ENCODE results near the gene PHAF1.
"Not testable (repeated sequence)": the region's sequence is repeated elsewhere in the genome, so short reads cannot be mapped to it uniquely, and the experiment has no call there.

PHAF1 gene

GRCh38 chr16:67105246-67105645, 4.5 kb upstream of the PHAF1 start:
- DNase-seq (ENCODE audit: low spot score) = no peak

- no peak for DNase-seq (ENCODE audit: low spot score)
These were observed 3.9 kb upstream of the PHAF1 start for GRCh38 chr16:67105881-67106280.

- no peak for DNase-seq (ENCODE audit: low spot score)
These were observed 1.3 kb upstream of the PHAF1 start for GRCh38 chr16:67108489-67108888.

- no peak for DNase-seq (ENCODE audit: low spot score)
These were observed 772 bp upstream of the PHAF1 start for GRCh38 chr16:67108931-67109406.

- DNase-seq (ENCODE audit: low spot score) = no peak
These were observed 2.3 kb downstream of the PHAF1 start for GRCh38 chr16:67111951-67112444.

GRCh38 chr16:67112591-67113399, 3.1 kb downstream of the PHAF1 start:
- DNase-seq (ENCODE audit: low spot score) = no peak

GRCh38 chr16:67114793-67115192, 5.1 kb downstream of the PHAF1 start:
- DNase-seq (ENCODE audit: low spot score) = no peak

GRCh38 chr16:67115639-67116038, 5.9 kb downstream of the PHAF1 start:
- peak; percentile 96 for DNase-seq (ENCODE audit: low spot score)

GRCh38 chr16:67116388-67117311, 6.9 kb downstream of the PHAF1 start:
- DNase-seq (ENCODE audit: low spot score) = no peak

- DNase-seq (ENCODE audit: low spot score) = no peak
These were observed 8.0 kb downstream of the PHAF1 start for GRCh38 chr16:67117716-67118115.

- DNase-seq (ENCODE audit: low spot score) = no peak
These were observed 10.3 kb downstream of the PHAF1 start for GRCh38 chr16:67120025-67120424.

GRCh38 chr16:67122799-67123198, 13.1 kb downstream of the PHAF1 start:
- DNase-seq (ENCODE audit: low spot score) = not testable (repeated sequence)

GRCh38 chr16:67128417-67128816, 18.7 kb downstream of the PHAF1 start:
- DNase-seq (ENCODE audit: low spot score) = no peak

- DNase-seq (ENCODE audit: low spot score) = no peak
These were observed 19.1 kb downstream of the PHAF1 start for GRCh38 chr16:67128887-67129286.

GRCh38 chr16:67129422-67129821, 19.7 kb downstream of the PHAF1 start:
- DNase-seq (ENCODE audit: low spot score) = no peak

GRCh38 chr16:67137605-67138004, 27.9 kb downstream of the PHAF1 start:
- DNase-seq (ENCODE audit: low spot score) = no peak

GRCh38 chr16:67141391-67141790, 31.6 kb downstream of the PHAF1 start:
- no peak for DNase-seq (ENCODE audit: low spot score)

- no peak for DNase-seq (ENCODE audit: low spot score)
These were observed 32.6 kb downstream of the PHAF1 start for GRCh38 chr16:67142342-67142741.

GRCh38 chr16:67144943-67145342, 35.2 kb downstream of the PHAF1 start:
- no peak for DNase-seq (ENCODE audit: low spot score)

GRCh38 chr16:67145746-67146145, 36.0 kb downstream of the PHAF1 start:
- no peak for DNase-seq (ENCODE audit: low spot score)

GRCh38 chr16:67146523-67147357, 37.0 kb downstream of the PHAF1 start:
- no peak for DNase-seq (ENCODE audit: low spot score)

Measured in hepatic stellate cell (primary cell).